Gastrocnemius medialis (tissue), 4 donors: ENCODE data around the gene MCF2L. TPM values are rescaled to one million over a fixed set of nuclear protein-coding genes. Genes with fewer than 3 reads are reported as not detected.
A peak's percentile ranks its signal among the peaks of the same experiment; 100 is the strongest.

Experiments used
- ATAC-seq, 2 donors: fragments of 150-250 bp; one replicate each; pipeline ENCODE4 v1.9.1; 2016
- DNase-seq, 2 donors: peaks; one replicate each; pipeline ENCODE4 v3.0.0-alpha.2; 2019
- H3K27ac ChIP-seq, 4 donors: fragments of 200-600 bp; sonication (generic); 1 replicate in 1 of 4; 2 replicates in 3 of 4; pipeline ENCODE4 v1.5.1; 2016 to 2018; ENCODE audit warnings: mild to moderate bottlenecking in 2 of 4, moderate library complexity in 1 of 4
- H3K27me3 ChIP-seq, 3 donors: fragments of 200-600 bp; sonication (generic) in 2 of 3; 1 replicate in 1 of 3; 2 replicates in 2 of 3; pipeline versions ENCODE4 v1.5.1 to v1.6.0; 2016 to 2019; ENCODE audit warnings: mild to moderate bottlenecking in 1 of 3, moderate library complexity in 1 of 3
- H3K36me3 ChIP-seq, 2 donors: fragments of 200-600 bp; sonication (generic) in 1 of 2; one replicate each; pipeline ENCODE4 v1.5.1; 2017 to 2018
- H3K4me1 ChIP-seq, 2 donors: fragments of 200-600 bp; sonication (generic) in 1 of 2; one replicate each; pipeline ENCODE4 v1.5.1; 2016 to 2017; ENCODE audit warnings: mild to moderate bottlenecking in 2 of 2
- H3K4me3 ChIP-seq, 4 donors: fragments of 200-600 bp; sonication (generic) in 3 of 4; 1 replicate in 1 of 4; 2 replicates in 3 of 4; pipeline ENCODE4 v1.5.1; 2016 to 2019; ENCODE audit warnings: mild to moderate bottlenecking in 2 of 4
- H3K9me3 ChIP-seq, 3 donors: fragments of 200-600 bp; sonication (generic) in 2 of 3; 1 replicate in 1 of 3; 2 replicates in 2 of 3; pipeline ENCODE4 v1.5.1; 2016 to 2019
- CTCF ChIP-seq, 5 experiments: fragments of 450-650 bp in 3 of 5; fragments of 200-600 bp in 2 of 5; sonication (generic) in 2 of 5; IDR thresholded peaks in 4 of 5; conservative IDR thresholded peaks in 1 of 5; 1 replicate in 4 of 5; 2 replicates in 1 of 5; pipeline ENCODE4 v1.5.1; 2016 to 2019; ENCODE audit warnings: antibody characterized with exemption in 5 of 5, mild to moderate bottlenecking in 3 of 5, moderate library complexity in 3 of 5
- POLR2A ChIP-seq, 2 donors: fragments of 450-650 bp; IDR thresholded peaks; one replicate each; pipeline ENCODE4 v1.6.1; 2017; ENCODE audit warnings: antibody characterized with exemption in 2 of 2, mild to moderate bottlenecking in 2 of 2, moderate library complexity in 2 of 2
- in situ Hi-C, 4 donors: fragments of 200-750 bp; cut with MboI; loops; one replicate each; pipeline versions ENCODE4 v1.15.0 to v1.8.0; 2017; ENCODE audit warnings: low sequenced_read_pairs in 4 of 4
- intact Hi-C: fragments of 100-400 bp; cut with DNase I; formaldehyde crosslinking; loops from one replicate; pipeline ENCODE4 v1.15.1; 2023; ENCODE audit warnings: low total_unique reads
- total RNA-seq, 4 donors: library from RNA; depleted of rRNA; stranded (reverse); fragments of >200 nt; gene quantifications; one replicate each; pipeline versions ENCODE4 v1.1.0 to v1.2.3, GENCODE V29; 2016

The MCF2L gene
- total RNA-seq, 4 donors from 2014 or later = 16.1 to 21.2 (median 19.4) TPM

GRCh38 chr13:113118261-113119021, 149.4 kb downstream of the MCF2L start:
- no peak overlapping the region for H3K4me3 ChIP-seq
- intact Hi-C loops (no loop called here), in situ Hi-C loops (no loop called here)
- no peak for TF ChIP-seq CTCF (IDR thresholded peaks at IDR 0.05 in 4 of 5, conservative IDR thresholded peaks at IDR 0.05 in 1 of 5)
- TF ChIP-seq POLR2A (IDR thresholded peaks at IDR 0.05) = no peak
- H3K27me3 ChIP-seq = peaks cover under 1 to 8% (median 6%) of the 10 kb centered on the region in 3 donors
- H3K36me3 ChIP-seq = no peaks in the 10 kb centered on the region
- ATAC-seq = no peak
- peak in 1 of 2 donors; percentile 7 for DNase-seq
- H3K27ac ChIP-seq = no peak overlapping the region
- no peaks in the 10 kb centered on the region for H3K4me1 ChIP-seq
- H3K9me3 ChIP-seq = no peaks in the 10 kb centered on the region

DNA sequence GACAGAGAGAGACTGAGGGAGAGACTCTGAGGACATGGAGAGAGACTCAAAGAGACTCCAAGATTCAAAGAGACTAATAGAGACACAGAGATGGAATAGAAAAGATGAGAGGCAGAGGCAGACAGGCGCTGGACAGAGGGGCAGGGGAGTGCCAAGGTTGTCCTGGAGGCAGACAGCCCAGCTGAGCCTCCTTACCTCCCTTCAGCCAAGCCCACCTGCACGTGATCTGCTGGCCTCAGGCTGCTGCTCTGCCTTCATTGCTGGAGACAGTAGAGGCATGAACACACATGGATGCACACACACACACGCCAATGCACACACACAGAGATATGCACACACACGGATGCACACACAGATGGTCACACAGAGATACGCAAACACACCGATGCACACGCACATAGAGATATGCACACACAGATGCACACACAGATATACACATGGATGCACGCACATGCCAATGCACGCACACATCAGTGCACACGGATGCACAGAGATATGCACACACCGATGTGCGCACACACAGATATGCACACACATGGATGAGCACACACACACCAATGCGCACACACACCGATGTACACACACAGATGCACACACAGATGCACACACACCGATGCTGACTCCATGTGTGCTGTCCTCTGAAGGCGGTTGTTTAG, 150.3 kb downstream of the MCF2L start:
- no peak overlapping the region for H3K27ac ChIP-seq
- no peak for TF ChIP-seq POLR2A (IDR thresholded peaks at IDR 0.05)
- TF ChIP-seq CTCF (IDR thresholded peaks at IDR 0.05 in 4 of 5, conservative IDR thresholded peaks at IDR 0.05 in 1 of 5) = no peak
- in situ Hi-C loops = no loop called here

DNA sequence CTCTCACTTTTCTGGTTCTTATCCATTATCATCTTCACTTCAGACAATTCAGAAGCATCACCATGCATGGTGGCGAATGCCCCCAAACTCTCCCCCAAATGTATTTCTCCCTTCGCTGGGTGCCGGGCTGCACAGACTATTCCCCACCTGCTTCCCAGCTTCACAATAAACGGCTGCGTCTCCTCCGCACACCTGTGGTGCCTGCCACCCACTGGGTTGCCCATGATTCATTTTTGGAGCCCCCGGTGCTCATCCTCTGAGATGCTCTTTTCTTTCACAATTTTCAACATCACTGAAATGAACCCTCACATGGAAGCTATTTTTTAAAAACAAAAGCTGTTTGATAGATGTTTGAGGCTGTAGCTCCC, 150.8 kb downstream of the MCF2L start:
- intact Hi-C loops (no loop called here), in situ Hi-C loops (no loop called here)
- TF ChIP-seq POLR2A (IDR thresholded peaks at IDR 0.05) (no peak), CTCF (IDR thresholded peaks at IDR 0.05 in 4 of 5, conservative IDR thresholded peaks at IDR 0.05 in 1 of 5) (no peak)
- Histone ChIP-seq H3K4me1 (no peaks in the 10 kb centered on the region), H3K36me3 (no peaks in the 10 kb centered on the region), H3K4me3 (no peak overlapping the region), H3K9me3 (no peaks in the 10 kb centered on the region), H3K27me3 (peaks cover 0 to 6% (median 4%) of the 10 kb centered on the region in 3 donors), H3K27ac (no peak overlapping the region)
- no peak for ATAC-seq
- no peak for DNase-seq

More for the DNA sequence above, 150.3 kb downstream of the MCF2L start:
- DNase-seq (peak in 1 of 2 donors; percentile 1), ATAC-seq (no peak)
- Histone ChIP-seq H3K4me3 (no peak overlapping the region), H3K27me3 (peaks cover 0 to 6% (median 6%) of the 10 kb centered on the region in 3 donors), H3K36me3 (no peaks in the 10 kb centered on the region), H3K9me3 (no peaks in the 10 kb centered on the region), H3K4me1 (no peaks in the 10 kb centered on the region)
- intact Hi-C loops = no loop called here

GRCh38 chr13:113120300-113121182, 151.5 kb downstream of the MCF2L start:
- DNase-seq (peak in 1 of 2 donors; percentile 9), ATAC-seq (no peak)
- no peaks in the 10 kb centered on the region for H3K9me3 ChIP-seq
- TF ChIP-seq POLR2A (IDR thresholded peaks at IDR 0.05) (no peak), CTCF (IDR thresholded peaks at IDR 0.05 in 4 of 5, conservative IDR thresholded peaks at IDR 0.05 in 1 of 5) (no peak)
- H3K36me3 ChIP-seq = no peaks in the 10 kb centered on the region
- intact Hi-C loops (no loop called here), in situ Hi-C loops (no loop called here)
- H3K27me3 ChIP-seq = peaks cover 0 to 4% (median 2%) of the 10 kb centered on the region in 3 donors
- H3K27ac ChIP-seq = no peak overlapping the region
- no peak overlapping the region for H3K4me3 ChIP-seq
- no peaks in the 10 kb centered on the region for H3K4me1 ChIP-seq
